MCF 10A (cell line): Measurements from ENCODE around the gene LINGO1. TPM values are rescaled to one million over a fixed set of nuclear protein-coding genes. Genes with fewer than 3 reads are reported as not detected.

Source experiments
- BruUV-seq: library from RNA; stranded (reverse); fragments of 400-500 nt; replicated peaks from 2 replicates; lab custom pipeline; 2021; lab: Mats Ljungman, UMichigan
- CTCF ChIA-PET: fragments of 300-600 bp; sonication (Branson Sonifier 250); formaldehyde crosslinking; extraction: SDS; loops from one replicate; lab custom pipeline; 2021; ENCODE audit warnings: antibody characterized with exemption, inconsistent platforms; lab: Yijun Ruan, JAX
- POLR2A ChIA-PET: fragments of 300-600, 350-650 bp; sonication (Branson Sonifier 250); formaldehyde crosslinking; extraction: SDS; loops from one replicate; lab custom pipeline; 2020; ENCODE audit warnings: antibody characterized with exemption, inconsistent platforms; lab: Yijun Ruan, JAX
- DNase-seq: peaks from one replicate; pipeline ENCODE4 v3.0.0-alpha.2; 2018; ENCODE audit not compliant: unreplicated experiment
- H3K27ac Mint-ChIP-seq: one replicate; pipeline ENCODE4 v1.8.0; 2022; ENCODE audit warnings: mild to moderate bottlenecking, low read depth, mixed read lengths; ENCODE audit not compliant: unreplicated experiment
- H3K27me3 Mint-ChIP-seq: one replicate; pipeline ENCODE4 v1.8.0; 2022; ENCODE audit warnings: mixed read lengths; ENCODE audit not compliant: insufficient read depth, unreplicated experiment
- H3K36me3 Mint-ChIP-seq: one replicate; pipeline ENCODE4 v1.8.0; 2022; ENCODE audit warnings: mild to moderate bottlenecking, moderate library complexity, mixed read lengths; ENCODE audit not compliant: insufficient read depth, unreplicated experiment
- H3K4me1 Mint-ChIP-seq: one replicate; pipeline ENCODE4 v1.8.0; 2022; ENCODE audit warnings: mixed read lengths; ENCODE audit not compliant: insufficient read depth, unreplicated experiment
- H3K4me3 Mint-ChIP-seq: one replicate; pipeline ENCODE4 v1.8.0; 2022; ENCODE audit warnings: mild to moderate bottlenecking, moderate library complexity, mixed read lengths; ENCODE audit not compliant: unreplicated experiment
- H3K9me3 Mint-ChIP-seq: one replicate; pipeline ENCODE4 v1.8.0; 2022; ENCODE audit warnings: mixed read lengths; ENCODE audit not compliant: unreplicated experiment
- CTCF ChIP-seq: fragments of 200-600 bp; IDR thresholded peaks from one replicate; pipeline ENCODE4 v1.8.0; 2022; ENCODE audit warnings: antibody characterized with exemption, mild to moderate bottlenecking; ENCODE audit not compliant: unreplicated experiment
- intact Hi-C: fragments of 100-400 bp; cut with micrococcal nuclease; formaldehyde crosslinking; loops from 2 replicates; pipeline ENCODE4 v1.14.1; 2022
- total RNA-seq: library from RNA; stranded (reverse); gene quantifications from 2 replicates; pipeline ENCODE4 v1.2.3, GENCODE V29; 2022

The LINGO1 gene
- total RNA-seq, 1 experiment from 2014 or later = not detected

GRCh38 chr15:77671362-77672056 lies 38.8 kb upstream of the LINGO1 start:
- no peak for TF ChIP-seq CTCF
- BruUV-seq = no TSS peak
- intact Hi-C loops = no loop called here
- Mint-ChIP-seq H3K9me3 (no peaks in the 10 kb centered on the region), H3K4me3 (no peak overlapping the region), H3K36me3 (no peaks in the 10 kb centered on the region), H3K27ac (no peak overlapping the region), H3K4me1 (no peaks in the 10 kb centered on the region), H3K27me3 (peaks cover 40% of the 10 kb centered on the region)
- DNase-seq = no peak
- POLR2A ChIA-PET = no interaction called here
- CTCF ChIA-PET = interaction anchor here (0.6 to 1.2 kb wide), 4 partner anchors 37 to 150 kb away, joined by 3 to 5 read pairs (median 3); no protein-coding TSS in a partner anchor

GRCh38 chr15:77670558-77671361 lies 38.0 kb upstream of the LINGO1 start:
- no peak for TF ChIP-seq CTCF
- no peaks in the 10 kb centered on the region for H3K36me3 Mint-ChIP-seq
- DNase-seq = no peak
- ChIA-PET CTCF (interaction anchor here (0.6 to 1.2 kb wide), 4 partner anchors 36 to 1473 kb away, joined by 3 to 5 read pairs (median 3); no protein-coding TSS in a partner anchor), POLR2A (no interaction called here)
- no peak overlapping the region for H3K27ac Mint-ChIP-seq
- H3K4me3 Mint-ChIP-seq = no peak overlapping the region
- H3K9me3 Mint-ChIP-seq = no peaks in the 10 kb centered on the region
- no peaks in the 10 kb centered on the region for H3K4me1 Mint-ChIP-seq
- no TSS peak for BruUV-seq
- intact Hi-C loops = no loop called here
- H3K27me3 Mint-ChIP-seq = peaks cover 48% of the 10 kb centered on the region

GRCh38 chr15:77669896-77670295 lies 37.2 kb upstream of the LINGO1 start:
- no peak for DNase-seq
- Mint-ChIP-seq H3K27me3 (peaks cover 54% of the 10 kb centered on the region), H3K4me3 (no peak overlapping the region), H3K9me3 (no peaks in the 10 kb centered on the region), H3K4me1 (no peaks in the 10 kb centered on the region), H3K36me3 (no peaks in the 10 kb centered on the region), H3K27ac (no peak overlapping the region)
- intact Hi-C loops = no loop called here
- ChIA-PET POLR2A (no interaction called here), CTCF (no interaction called here)
- BruUV-seq = no TSS peak
- TF ChIP-seq CTCF = no peak
